ENCODE results near the gene SF3B2.

SF3B2 gene

DNA sequence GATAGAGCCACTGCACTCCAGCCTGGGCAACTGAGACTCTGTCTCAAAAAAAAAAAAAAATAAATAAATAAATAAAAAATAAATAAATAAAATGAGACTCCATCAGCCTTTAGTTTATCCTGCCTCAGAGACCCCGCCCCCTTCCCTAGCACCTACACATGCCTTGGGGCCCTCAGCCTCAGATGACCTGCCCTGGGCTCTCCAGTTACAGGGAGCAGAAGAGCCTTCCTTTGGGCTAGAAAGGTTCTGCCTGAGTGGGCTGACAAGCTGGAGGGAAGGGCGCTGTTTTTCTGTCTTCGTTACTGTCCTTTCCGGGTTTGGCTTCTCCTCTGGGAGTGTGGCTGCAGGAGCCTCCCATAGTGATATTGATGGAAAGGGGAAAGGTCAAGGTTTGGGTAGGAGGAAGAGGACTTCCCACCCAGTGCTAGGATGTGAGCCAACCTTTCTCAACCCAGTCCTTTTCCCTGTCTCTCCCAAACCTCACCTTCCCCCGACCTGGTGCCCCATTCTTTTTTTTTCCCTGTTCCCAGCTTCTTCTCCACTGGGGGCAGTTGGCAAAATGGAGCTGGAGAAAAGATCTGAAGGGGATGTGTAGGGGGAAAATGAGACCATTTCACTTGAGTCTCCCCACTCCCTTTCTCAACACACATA is 1.5 kb upstream of the SF3B2 start:
- Mint-ChIP-seq H3K4me1 (peaks cover 24 to 35% of the 10 kb centered on the region in 2 donors), H3K36me3 (peaks cover 11 to 22% of the 10 kb centered on the region in 2 donors), H3K27ac (peak overlapping the region; percentile 85), H3K4me3 (peak overlapping the region; percentile 96 to 99), H3K9me3 (no peaks in the 10 kb centered on the region), H3K27me3 (peaks cover 13 to 26% of the 10 kb centered on the region in 2 donors)
- ATAC-seq (replicated peaks) (no peak), DNase-seq (no peak)

DNA sequence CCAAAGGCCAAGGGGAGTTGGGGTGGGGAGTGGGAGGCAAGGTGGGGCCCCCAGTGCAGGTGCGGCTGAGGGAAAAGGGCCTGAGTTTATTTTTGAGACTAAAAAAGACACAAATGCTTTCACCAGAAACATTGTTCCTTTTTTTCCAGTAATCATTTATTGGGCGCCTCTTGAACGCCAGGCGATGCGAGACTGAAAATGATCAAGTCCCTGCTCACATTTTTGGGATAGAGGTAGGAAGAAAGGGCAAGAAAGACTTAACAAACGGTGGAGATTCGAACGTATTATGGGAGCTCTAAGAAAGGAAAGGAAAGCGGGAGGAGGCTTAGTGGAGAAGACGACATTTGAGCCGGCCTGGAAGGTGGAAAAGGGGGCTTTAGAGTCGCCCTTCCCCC is 796 bp upstream of the SF3B2 start:
- Mint-ChIP-seq H3K36me3 (peaks cover 16 to 27% of the 10 kb centered on the region in 2 donors), H3K4me3 (peak overlapping the region; percentile 96 to 99), H3K4me1 (peaks cover 23 to 34% of the 10 kb centered on the region in 2 donors), H3K27me3 (peaks cover 13 to 26% of the 10 kb centered on the region in 2 donors), H3K9me3 (no peaks in the 10 kb centered on the region), H3K27ac (peak overlapping the region; percentile 85)
- ATAC-seq (replicated peaks) (no peak), DNase-seq (no peak)

DNA sequence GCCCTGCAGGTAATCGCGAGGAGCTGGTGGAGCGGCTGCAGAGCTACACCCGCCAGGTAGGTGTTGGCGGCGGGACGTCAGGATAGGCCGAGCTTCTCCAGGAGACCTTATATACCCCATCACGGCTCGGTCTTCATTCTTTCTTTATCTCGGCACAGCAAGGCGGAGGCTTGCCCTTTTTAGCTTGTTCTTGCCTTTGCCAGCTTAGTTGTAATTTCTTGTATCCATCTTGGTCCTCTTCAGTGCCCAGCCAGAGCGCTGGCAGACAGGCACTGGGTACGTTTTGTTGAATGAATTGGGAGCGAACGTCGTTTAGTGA is 459 bp downstream of the SF3B2 start:
- ATAC-seq (replicated peaks) (no peak), DNase-seq (no peak)
- Mint-ChIP-seq H3K27me3 (peaks cover 10 to 20% of the 10 kb centered on the region in 2 donors), H3K27ac (peak overlapping the region; percentile 99), H3K9me3 (no peaks in the 10 kb centered on the region), H3K4me3 (peak overlapping the region; percentile 96 to 99), H3K36me3 (peaks cover 25 to 35% of the 10 kb centered on the region in 2 donors), H3K4me1 (peaks cover 23 to 34% of the 10 kb centered on the region in 2 donors)

DNA sequence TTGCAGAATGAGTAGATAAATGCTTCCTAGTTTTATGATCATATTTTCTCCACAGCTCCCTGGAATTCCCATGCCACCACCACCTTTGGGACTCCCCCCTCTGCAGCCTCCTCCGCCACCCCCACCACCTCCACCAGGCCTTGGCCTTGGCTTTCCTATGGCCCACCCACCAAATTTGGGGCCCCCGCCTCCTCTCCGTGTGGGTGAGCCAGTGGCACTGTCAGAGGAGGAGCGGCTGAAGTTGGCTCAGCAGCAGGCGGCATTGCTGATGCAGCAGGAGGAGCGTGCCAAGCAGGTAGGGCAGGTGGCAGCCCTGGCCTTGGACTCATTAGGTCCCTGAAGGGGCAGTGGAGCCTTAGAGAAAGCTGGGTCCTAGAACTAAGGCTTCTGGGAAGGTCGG is 2.9 kb downstream of the SF3B2 start:
- no peak for DNase-seq
- Mint-ChIP-seq H3K4me1 (peaks cover 27 to 44% of the 10 kb centered on the region in 2 donors), H3K27ac (no peak overlapping the region), H3K36me3 (peaks cover 39 to 55% of the 10 kb centered on the region in 2 donors), H3K4me3 (no peak overlapping the region), H3K9me3 (no peaks in the 10 kb centered on the region), H3K27me3 (no peaks in the 10 kb centered on the region)
- ATAC-seq (replicated peaks), result no peak

DNA sequence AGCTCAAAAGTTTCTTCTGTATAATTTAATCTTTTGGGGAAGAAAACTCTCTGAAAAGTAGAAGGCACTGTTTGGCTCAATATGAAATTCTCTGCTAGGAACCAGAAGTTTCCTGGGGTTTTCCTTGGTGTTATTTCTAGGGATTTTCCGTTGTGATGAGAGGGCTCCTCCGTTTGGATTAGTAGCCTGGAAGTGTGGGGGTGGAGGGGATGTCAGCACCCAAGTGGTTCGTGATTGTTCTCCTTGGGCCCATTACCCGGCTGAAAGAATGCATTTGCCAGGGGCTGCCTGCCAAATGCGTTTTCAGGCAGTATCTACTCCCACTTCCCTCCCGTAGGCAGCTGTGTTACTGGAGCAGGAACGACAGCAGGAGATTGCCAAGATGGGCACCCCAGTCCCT is 4.3 kb downstream of the SF3B2 start:
- H3K4me3 Mint-ChIP-seq, result no peak overlapping the region
- H3K9me3 Mint-ChIP-seq, result no peaks in the 10 kb centered on the region
- ATAC-seq (replicated peaks), result no peak
- no peaks in the 10 kb centered on the region for H3K27me3 Mint-ChIP-seq
- no peak for DNase-seq
- peaks cover 28 to 44% of the 10 kb centered on the region in 2 donors for H3K4me1 Mint-ChIP-seq
- no peak overlapping the region for H3K27ac Mint-ChIP-seq
- H3K36me3 Mint-ChIP-seq, result peaks cover 52 to 69% of the 10 kb centered on the region in 2 donors

DNA sequence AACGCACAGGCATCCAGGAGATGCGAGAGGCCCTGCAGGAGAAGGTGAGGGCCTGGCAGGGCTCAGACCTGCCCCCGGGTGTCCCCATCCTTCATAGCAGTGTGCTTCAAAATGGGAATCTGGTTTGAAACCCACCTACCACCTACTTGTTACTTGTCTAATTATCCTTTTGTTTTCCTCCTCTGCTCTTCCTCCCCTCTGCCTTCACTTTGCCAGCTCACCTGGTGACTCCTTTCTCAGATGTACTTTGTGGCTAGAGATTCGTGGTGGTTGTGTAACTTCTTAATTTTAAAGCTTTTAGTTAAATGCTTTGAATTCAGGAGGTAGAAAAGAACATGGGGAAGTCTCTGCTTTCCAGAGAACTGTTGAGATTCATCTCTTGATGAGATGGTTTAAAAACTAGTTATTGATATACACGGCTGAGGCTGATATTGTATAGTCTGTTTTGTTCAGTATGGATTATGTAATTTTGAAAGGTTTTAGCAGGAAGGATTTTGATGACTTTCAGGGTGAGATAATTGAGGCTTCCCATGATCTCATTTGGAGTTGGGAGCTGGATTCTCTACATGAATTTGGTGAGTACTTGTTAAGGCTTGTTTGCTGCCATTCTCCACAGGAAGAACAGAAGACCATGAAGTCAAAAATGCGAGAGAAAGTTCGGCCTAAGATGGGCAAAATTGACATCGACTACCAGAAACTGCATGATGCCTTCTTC is 8.0 kb downstream of the SF3B2 start:
- peaks cover 19 to 51% of the 10 kb centered on the region in 2 donors for H3K4me1 Mint-ChIP-seq
- H3K27ac Mint-ChIP-seq, result peak overlapping the region; percentile 27

DNA sequence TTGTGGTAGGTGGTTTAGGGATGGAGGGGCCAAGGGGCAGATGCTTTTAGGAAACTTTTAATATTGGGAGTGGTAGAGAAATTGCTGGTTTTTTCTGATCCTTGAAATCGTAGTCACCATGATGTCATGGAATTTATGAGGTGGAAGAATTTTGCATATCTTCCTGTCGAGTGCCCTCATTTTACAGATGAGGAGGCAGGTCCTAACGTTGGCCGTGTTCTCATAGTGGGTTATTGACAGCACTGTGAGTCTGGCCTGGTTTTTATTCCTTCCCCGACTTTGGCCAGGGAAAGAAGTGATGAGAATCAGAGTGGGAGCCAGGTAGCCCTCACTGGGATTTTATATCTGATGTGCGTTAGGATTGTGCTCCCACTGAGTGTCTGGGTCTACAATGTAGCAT is 9.1 kb downstream of the SF3B2 start:
- no peaks in the 10 kb centered on the region for H3K27me3 Mint-ChIP-seq
- ATAC-seq (replicated peaks) (no peak), DNase-seq (no peak)
- H3K9me3 Mint-ChIP-seq, result no peaks in the 10 kb centered on the region
- peaks cover 19 to 54% of the 10 kb centered on the region in 2 donors for H3K4me1 Mint-ChIP-seq
- peaks cover 69 to 80% of the 10 kb centered on the region in 2 donors for H3K36me3 Mint-ChIP-seq
- peak overlapping the region; percentile 91 for H3K27ac Mint-ChIP-seq
- H3K4me3 Mint-ChIP-seq, result peak overlapping the region in 1 of 2 donors; percentile 19

More for the DNA sequence above, 8.0 kb downstream of the SF3B2 start:
- H3K4me3 Mint-ChIP-seq, result no peak overlapping the region
- peaks cover 69 to 82% of the 10 kb centered on the region in 2 donors for H3K36me3 Mint-ChIP-seq
- ATAC-seq (replicated peaks), result no peak
- H3K27me3 Mint-ChIP-seq, result no peaks in the 10 kb centered on the region
- H3K9me3 Mint-ChIP-seq, result no peaks in the 10 kb centered on the region
- DNase-seq, result no peak

DNA sequence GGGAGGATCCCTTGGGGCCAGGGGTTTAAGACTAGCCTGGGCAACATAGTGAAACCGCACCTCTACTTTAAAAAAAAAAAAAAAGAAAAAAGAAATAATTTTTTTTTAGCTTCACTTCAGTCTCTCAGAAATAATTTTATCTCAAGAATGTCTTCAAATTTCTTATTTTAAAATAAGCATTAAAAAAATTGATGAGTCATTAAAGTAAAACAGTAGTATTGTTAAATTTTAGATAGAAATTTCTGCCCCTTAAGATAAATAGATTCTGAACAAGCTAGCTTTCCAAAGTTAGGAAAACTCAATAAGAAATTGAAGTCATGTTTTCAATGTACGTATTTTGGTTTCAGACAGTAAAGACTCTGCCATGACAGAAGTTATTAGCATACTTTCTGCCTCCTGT is 10.2 kb downstream of the SF3B2 start:
- Mint-ChIP-seq H3K27me3 (no peaks in the 10 kb centered on the region), H3K4me3 (no peak overlapping the region), H3K4me1 (peaks cover 30 to 66% of the 10 kb centered on the region in 2 donors), H3K9me3 (no peaks in the 10 kb centered on the region), H3K27ac (peak overlapping the region; percentile 39), H3K36me3 (peaks cover 69 to 83% of the 10 kb centered on the region in 2 donors)
- DNase-seq (no peak), ATAC-seq (replicated peaks) (no peak)

DNA sequence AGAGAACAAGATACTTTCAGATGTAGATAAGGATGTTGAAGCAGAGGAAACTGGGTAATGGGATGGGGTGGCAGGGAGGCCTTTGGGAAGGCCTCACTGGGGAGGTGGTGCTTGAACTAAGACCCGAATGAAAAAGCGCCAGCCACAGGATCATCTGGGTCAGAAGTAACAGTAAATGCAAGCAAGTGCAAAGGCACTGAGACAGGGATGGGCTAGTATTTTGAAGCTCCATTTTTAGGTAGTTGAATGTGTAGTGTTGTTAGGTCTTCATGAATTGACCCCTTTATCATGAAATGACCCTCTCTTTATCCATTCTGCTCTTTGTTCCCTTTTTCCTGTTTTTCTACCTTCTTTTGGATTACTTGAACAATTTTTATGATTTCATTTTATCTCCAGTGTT is 11.7 kb downstream of the SF3B2 start:
- H3K27me3 Mint-ChIP-seq, result no peaks in the 10 kb centered on the region
- peaks cover 76 to 88% of the 10 kb centered on the region in 2 donors for H3K36me3 Mint-ChIP-seq
- peaks cover 41 to 76% of the 10 kb centered on the region in 2 donors for H3K4me1 Mint-ChIP-seq
- DNase-seq (no peak), ATAC-seq (replicated peaks) (no peak)
- H3K27ac Mint-ChIP-seq, result peak overlapping the region; percentile 42
- no peaks in the 10 kb centered on the region for H3K9me3 Mint-ChIP-seq
- no peak overlapping the region for H3K4me3 Mint-ChIP-seq

DNA sequence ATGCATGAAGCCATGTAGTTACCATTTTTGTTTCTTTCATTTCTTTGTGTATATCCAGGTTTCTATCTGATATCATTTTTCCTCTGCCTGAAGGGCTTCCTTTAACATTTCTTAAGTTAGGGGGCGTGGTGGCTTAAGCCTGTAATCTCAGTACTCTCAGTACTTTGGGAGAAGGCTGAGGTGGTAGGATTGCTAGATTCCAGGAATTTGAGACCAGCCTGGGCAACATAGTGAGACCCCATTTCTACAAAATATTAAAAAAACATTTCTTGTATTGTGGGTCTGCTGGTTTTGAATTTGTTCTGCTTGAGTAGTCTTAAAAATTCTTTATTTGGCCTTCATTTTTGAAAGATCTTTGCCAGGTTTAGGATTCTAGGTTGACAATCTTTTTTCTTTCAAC is 12.4 kb downstream of the SF3B2 start:
- Mint-ChIP-seq H3K27ac (no peak overlapping the region), H3K9me3 (no peaks in the 10 kb centered on the region), H3K27me3 (no peaks in the 10 kb centered on the region), H3K4me1 (peaks cover 45 to 81% of the 10 kb centered on the region in 2 donors), H3K4me3 (no peak overlapping the region), H3K36me3 (peaks cover 75 to 87% of the 10 kb centered on the region in 2 donors)
- DNase-seq (no peak), ATAC-seq (replicated peaks) (no peak)

DNA sequence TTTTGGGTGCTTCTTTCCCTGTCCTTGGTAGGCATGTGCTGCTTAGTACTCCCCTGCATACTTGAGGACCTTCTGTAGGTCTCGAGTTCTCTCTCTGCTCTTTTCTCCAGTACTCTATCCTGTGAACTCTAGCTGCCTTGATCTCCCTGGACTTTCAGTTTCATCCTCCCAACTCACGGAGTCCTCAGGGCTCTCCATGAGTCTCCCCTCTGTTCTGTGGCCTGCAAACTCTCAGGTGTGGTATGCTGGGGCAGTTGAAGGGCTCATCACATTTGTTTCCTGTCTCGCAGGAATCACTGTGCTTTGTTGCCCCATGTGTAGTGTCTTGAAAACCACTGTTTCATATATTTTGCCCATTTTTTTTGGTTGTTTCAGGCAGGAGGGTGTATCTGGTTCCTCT is 14.6 kb downstream of the SF3B2 start:
- H3K36me3 Mint-ChIP-seq, result peaks cover 55 to 70% of the 10 kb centered on the region in 2 donors
- H3K4me1 Mint-ChIP-seq, result peaks cover 36 to 70% of the 10 kb centered on the region in 2 donors
- no peak overlapping the region for H3K4me3 Mint-ChIP-seq
- H3K27me3 Mint-ChIP-seq, result no peaks in the 10 kb centered on the region
- DNase-seq, result no peak
- H3K27ac Mint-ChIP-seq, result peak overlapping the region; percentile 82
- H3K9me3 Mint-ChIP-seq, result no peaks in the 10 kb centered on the region
- no peak for ATAC-seq (replicated peaks)

DNA sequence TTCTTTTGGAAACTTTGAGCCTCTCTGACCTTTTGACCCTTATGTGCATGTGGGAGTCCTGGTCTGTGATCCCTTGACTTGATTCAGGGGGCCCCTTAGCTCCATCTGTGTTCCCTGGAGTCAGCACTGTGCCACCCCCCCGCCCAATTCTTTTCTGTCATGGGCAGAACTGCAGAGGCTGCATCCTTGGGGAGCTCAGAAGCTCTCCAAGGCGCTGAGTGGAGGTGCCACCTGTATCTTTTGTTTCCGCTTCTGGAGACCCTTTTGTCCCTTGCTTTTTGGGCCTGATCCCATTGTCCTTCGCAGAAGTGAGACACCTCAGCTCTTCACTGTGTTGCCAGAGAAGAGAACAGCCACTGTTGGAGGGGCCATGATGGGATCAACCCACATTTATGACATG is 15.5 kb downstream of the SF3B2 start:
- Mint-ChIP-seq H3K36me3 (peaks cover 58 to 74% of the 10 kb centered on the region in 2 donors), H3K4me3 (peak overlapping the region in 1 of 2 donors; percentile 89), H3K4me1 (peaks cover 42 to 77% of the 10 kb centered on the region in 2 donors), H3K27ac (peak overlapping the region; percentile 97), H3K9me3 (no peaks in the 10 kb centered on the region), H3K27me3 (no peaks in the 10 kb centered on the region)
- DNase-seq, result no peak
- no peak for ATAC-seq (replicated peaks)

DNA sequence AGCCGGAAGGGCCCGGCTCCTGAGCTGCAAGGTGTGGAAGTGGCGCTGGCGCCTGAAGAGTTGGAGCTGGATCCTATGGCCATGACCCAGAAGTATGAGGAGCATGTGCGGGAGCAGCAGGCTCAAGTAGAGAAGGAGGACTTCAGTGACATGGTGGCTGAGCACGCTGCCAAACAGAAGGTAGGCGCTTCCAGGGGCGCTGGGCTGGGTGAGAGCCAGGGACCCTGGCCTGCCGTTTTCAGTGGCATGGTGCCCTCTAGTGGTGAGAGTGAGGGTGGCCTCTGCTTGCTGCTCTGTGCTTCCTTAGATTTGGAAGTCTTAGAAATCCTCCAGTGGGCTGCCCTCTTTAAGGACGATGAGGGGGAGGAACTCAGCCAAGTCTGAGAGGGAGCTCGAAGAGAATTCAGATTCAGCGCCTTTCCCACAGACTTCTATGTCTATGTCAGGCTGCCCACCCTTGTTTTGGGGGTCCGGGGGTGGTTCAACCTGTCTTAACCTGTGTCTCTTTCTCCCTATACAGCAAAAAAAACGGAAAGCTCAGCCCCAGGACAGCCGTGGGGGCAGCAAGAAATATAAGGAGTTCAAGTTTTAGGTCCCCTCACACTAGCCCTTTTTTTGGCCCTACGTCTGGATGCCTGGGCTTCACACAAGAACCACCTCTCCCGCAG is 16.1 kb downstream of the SF3B2 start:
- peaks cover 56 to 74% of the 10 kb centered on the region in 2 donors for H3K36me3 Mint-ChIP-seq
- H3K27ac Mint-ChIP-seq, result peak overlapping the region; percentile 97

DNA sequence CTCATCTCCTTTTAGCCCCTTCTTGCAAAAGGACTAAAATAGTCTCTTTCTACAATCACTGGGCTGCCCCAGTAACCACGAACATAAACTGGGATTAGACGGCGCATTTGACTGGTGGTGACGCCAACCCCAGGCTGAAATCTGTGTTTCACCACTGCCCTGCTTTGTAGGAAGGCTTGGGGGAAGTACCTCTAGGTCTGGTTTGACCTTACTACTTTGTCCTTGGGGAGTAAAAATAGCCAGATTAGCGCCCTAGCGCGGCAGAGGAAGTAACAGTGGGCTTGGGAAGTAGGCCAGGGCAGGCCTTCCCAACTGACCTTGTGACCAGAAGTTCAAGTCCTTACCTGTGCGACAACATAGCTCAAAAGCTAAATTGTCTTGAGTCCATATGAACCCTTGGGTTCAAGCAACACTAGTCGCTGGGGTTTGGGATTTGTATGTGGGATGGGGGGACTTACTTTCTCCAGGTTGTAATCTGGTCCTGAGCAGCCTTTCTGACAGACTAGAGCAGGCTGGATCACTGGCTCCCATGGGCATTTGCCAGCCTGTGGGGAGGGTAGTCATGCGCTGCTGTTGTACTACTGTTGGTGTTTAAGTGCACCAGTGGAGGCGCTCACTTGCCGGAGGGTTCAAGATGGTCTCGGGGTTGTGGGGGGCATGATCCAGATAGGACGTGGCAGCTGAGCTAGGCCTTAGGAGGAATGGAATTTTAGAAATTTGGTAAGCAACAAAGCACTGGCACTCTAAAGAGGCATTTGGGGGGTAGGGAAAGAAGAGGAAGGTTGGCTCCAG is 17.0 kb downstream of the SF3B2 start:
- Mint-ChIP-seq H3K27ac (peak overlapping the region; percentile 97), H3K27me3 (no peaks in the 10 kb centered on the region), H3K36me3 (peaks cover 49 to 69% of the 10 kb centered on the region in 2 donors), H3K4me1 (peaks cover 48 to 73% of the 10 kb centered on the region in 2 donors), H3K9me3 (no peaks in the 10 kb centered on the region), H3K4me3 (peak overlapping the region; percentile 88 to 89)
- ATAC-seq (replicated peaks), result peak; percentile 66
- DNase-seq, result peak; percentile 74

More for the DNA sequence above, 16.1 kb downstream of the SF3B2 start:
- no peaks in the 10 kb centered on the region for H3K27me3 Mint-ChIP-seq
- H3K9me3 Mint-ChIP-seq, result no peaks in the 10 kb centered on the region
- peak; percentile 27 to 31 for ATAC-seq (replicated peaks)
- DNase-seq, result peak; percentile 47
- H3K4me3 Mint-ChIP-seq, result peak overlapping the region; percentile 88 to 89
- H3K4me1 Mint-ChIP-seq, result peaks cover 48 to 77% of the 10 kb centered on the region in 2 donors
